ENCODE measurements around the gene NUPR2.
"Not testable (repeated sequence)": the region's sequence is repeated elsewhere in the genome, so short reads cannot be mapped to it uniquely, and the experiment has no call there.

NUPR2 gene

GRCh38 chr7:56115852-56116538 is at the start of gene NUPR2:
NUPR2 (minus strand) TSS chr7:56116417; CDS start chr7:56116314, 103 bp downstream.
- DNase-seq, result no peak

- no peak for DNase-seq
Observed at GRCh38 chr7:56157238-56157790, 41.1 kb upstream of the NUPR2 start.

- DNase-seq, result not testable (repeated sequence)
Observed at GRCh38 chr7:56131062-56131461, 14.8 kb upstream of the NUPR2 start.

GRCh38 chr7:56127241-56127975 is 11.2 kb upstream of the NUPR2 start:
- DNase-seq, result no peak

GRCh38 chr7:56125831-56126230 is 9.6 kb upstream of the NUPR2 start:
- DNase-seq, result no peak

- no peak for DNase-seq
Observed at GRCh38 chr7:56124981-56125380, 8.8 kb upstream of the NUPR2 start.

GRCh38 chr7:56121440-56121839 is 5.2 kb upstream of the NUPR2 start:
- no peak for DNase-seq

- DNase-seq, result not testable (repeated sequence)
Observed at GRCh38 chr7:56112244-56112643, 4.0 kb downstream of the NUPR2 start.

GRCh38 chr7:56110611-56111010 is 5.6 kb downstream of the NUPR2 start:
- no peak for DNase-seq

- no peak for DNase-seq
Observed at GRCh38 chr7:56107954-56108258, 8.3 kb downstream of the NUPR2 start.

GRCh38 chr7:56106108-56107073 is 9.8 kb downstream of the NUPR2 start, which contains the start of gene CHCHD2:
CHCHD2 (minus strand) TSS chr7:56106476; CDS start chr7:56106413, 63 bp downstream.
- peak; percentile 97 for DNase-seq

- DNase-seq, result peak; percentile 12
Observed at GRCh38 chr7:56105508-56105907, 10.7 kb downstream of the NUPR2 start.

- not testable (repeated sequence) for DNase-seq
Observed at GRCh38 chr7:56104138-56104537, 12.1 kb downstream of the NUPR2 start.

GRCh38 chr7:56099653-56100052 is 16.6 kb downstream of the NUPR2 start:
- DNase-seq, result no peak

- not testable (repeated sequence) for DNase-seq
Observed at GRCh38 chr7:56098187-56099008, 17.8 kb downstream of the NUPR2 start.

- no peak for DNase-seq
Observed at GRCh38 chr7:56097700-56098099, 18.5 kb downstream of the NUPR2 start.

GRCh38 chr7:56092789-56093531 is 23.3 kb downstream of the NUPR2 start, which contains the start of gene PHKG1:
PHKG1 (minus strand) TSS chr7:56092952; CDS start chr7:56088941, 4,011 bp downstream.
- peak; percentile 57 for DNase-seq

GRCh38 chr7:56092388-56092787 is 23.8 kb downstream of the NUPR2 start:
- DNase-seq, result not testable (repeated sequence)

- no peak for DNase-seq
Observed at GRCh38 chr7:56091591-56091990, 24.6 kb downstream of the NUPR2 start.

GRCh38 chr7:56087445-56087844 is 28.8 kb downstream of the NUPR2 start:
- DNase-seq, result no peak

GRCh38 chr7:56086761-56087160 is 29.5 kb downstream of the NUPR2 start:
- DNase-seq, result no peak

Measured in NCI-H1694 (cell line).